ENCODE results near the gene KIF18A.

DNA sequence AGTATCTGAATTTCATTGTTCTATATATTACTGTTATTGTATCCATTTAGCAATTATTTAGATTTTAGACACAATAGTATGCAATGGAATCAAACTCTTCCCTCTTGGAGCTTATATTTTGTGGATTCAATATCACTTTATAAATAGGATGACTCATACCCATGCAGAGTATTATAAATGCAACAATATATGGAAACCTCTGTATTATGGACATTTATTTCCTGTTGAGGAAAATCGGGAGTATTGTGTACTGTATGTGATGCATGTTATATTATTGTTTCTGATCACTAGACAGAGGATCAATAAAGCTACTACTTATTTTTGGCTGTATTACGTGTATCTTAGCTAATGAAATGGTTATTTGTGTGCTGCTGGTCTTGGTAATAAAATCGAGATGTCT, 1.0 kb upstream of the KIF18A start:
- TF ChIP-seq CTCF (IDR thresholded peaks at IDR 0.05) = no peak
- TF ChIP-seq ZBTB43 (CRISPR knock-in tag; IDR thresholded peaks at IDR 0.05) = no peak
- TF ChIP-seq ZNF121 (CRISPR knock-in tag; IDR thresholded peaks at IDR 0.05) = no peak
- TF ChIP-seq NFYB (CRISPR knock-in tag; conservative IDR thresholded peaks at IDR 0.05; ENCODE audit: low read depth) = no peak
- no peak for TF ChIP-seq CBFB (CRISPR knock-in tag; IDR thresholded peaks at IDR 0.05; ENCODE audit: low read depth)
- TF ChIP-seq, protein P1, sequence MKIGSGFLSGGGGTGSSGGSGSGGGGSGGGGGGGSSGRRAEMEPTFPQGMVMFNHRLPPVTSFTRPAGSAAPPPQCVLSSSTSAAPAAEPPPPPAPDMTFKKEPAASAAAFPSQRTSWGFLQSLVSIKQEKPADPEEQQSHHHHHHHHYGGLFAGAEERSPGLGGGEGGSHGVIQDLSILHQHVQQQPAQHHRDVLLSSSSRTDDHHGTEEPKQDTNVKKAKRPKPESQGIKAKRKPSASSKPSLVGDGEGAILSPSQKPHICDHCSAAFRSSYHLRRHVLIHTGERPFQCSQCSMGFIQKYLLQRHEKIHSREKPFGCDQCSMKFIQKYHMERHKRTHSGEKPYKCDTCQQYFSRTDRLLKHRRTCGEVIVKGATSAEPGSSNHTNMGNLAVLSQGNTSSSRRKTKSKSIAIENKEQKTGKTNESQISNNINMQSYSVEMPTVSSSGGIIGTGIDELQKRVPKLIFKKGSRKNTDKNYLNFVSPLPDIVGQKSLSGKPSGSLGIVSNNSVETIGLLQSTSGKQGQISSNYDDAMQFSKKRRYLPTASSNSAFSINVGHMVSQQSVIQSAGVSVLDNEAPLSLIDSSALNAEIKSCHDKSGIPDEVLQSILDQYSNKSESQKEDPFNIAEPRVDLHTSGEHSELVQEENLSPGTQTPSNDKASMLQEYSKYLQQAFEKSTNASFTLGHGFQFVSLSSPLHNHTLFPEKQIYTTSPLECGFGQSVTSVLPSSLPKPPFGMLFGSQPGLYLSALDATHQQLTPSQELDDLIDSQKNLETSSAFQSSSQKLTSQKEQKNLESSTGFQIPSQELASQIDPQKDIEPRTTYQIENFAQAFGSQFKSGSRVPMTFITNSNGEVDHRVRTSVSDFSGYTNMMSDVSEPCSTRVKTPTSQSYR (CRISPR knock-in tag; IDR thresholded peaks at IDR 0.05) = no peak
- TF ChIP-seq ZNF232 (CRISPR knock-in tag; IDR thresholded peaks at IDR 0.05) = no peak
- no peak for TF ChIP-seq ZNF138 (CRISPR knock-in tag; conservative IDR thresholded peaks at IDR 0.05)
- TF ChIP-seq, protein P2, sequence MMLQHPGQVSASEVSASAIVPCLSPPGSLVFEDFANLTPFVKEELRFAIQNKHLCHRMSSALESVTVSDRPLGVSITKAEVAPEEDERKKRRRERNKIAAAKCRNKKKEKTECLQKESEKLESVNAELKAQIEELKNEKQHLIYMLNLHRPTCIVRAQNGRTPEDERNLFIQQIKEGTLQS (CRISPR knock-in tag; conservative IDR thresholded peaks at IDR 0.05) = no peak
